GM19468 (cell line): ENCODE data around the gene NDUFAF5.

Experiments used
- ATAC-seq: cut with Tn5 transposase; IDR thresholded peaks from one replicate; pipeline ENCODE4 v1.9.1; 2021; ENCODE audit warnings: mild to moderate bottlenecking, moderate library complexity, moderate number of reproducible peaks; ENCODE audit not compliant: unreplicated experiment; ENCODE audit errors: extremely low read depth

NDUFAF5 gene

DNA sequence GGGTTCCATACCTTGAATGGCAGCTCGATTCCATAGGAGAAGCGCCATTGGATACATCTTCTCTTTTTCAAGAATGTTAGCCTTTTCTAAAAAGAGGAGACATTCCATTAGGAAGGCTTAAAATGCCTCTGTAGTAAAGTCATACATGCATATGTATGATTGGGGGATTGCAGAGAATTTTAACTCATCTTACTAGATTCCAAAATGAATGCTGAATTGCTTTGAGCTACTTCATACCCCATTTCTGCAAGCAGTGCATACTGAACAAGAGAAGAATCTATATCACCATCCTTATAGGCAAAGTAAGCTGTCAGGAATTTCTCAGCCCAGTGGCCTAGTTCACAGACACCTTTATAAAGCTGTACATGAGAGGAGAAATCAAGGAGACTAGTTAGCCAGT lies 80.3 kb downstream of the NDUFAF5 start:
- ATAC-seq, result no peak

DNA sequence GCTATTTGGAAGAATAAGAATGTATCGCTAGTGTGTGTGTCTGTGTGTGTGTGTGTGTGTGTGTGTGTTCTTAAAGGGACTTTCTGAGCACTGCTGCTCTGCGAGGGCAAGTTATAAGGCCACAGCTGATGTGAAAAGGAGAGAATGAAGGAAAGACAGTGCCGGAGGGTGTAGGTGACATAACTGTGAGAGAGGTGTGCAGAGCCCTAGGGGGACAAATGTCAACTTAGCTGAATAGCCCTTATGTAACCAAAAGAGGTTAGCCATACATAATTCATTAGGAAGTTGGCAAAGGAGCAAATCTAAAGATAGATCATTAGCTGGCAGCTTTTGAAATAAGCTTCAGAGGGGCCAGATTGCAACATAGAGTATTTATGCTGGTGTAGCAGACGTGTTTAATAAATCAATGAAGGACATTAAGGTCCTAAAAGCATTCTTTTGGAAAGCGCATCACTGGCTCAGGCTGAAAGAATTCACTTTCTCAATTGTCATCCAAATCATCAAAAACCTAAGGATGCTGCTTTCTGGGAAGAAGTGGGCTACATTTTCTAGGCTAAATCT lies 81.0 kb downstream of the NDUFAF5 start:
- no peak for ATAC-seq

DNA sequence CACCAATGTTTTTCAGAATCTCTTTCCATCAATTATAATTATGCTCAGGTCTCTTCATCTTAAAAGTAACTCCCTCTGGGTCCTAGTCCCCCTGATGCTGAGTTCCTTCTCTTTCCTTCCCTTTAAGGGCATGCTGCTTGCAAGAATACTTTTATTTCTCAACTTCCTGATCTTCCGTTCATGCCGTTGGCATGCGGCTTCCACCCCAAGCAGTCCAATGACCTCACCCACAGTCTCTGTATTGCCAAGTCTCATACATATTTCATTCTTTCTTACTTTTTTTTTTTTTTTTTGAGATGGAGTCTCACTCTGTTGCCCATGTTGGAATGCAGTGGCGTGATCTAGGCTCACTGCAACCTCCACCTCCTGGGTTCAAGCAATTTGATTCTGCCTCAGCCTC lies 83.5 kb downstream of the NDUFAF5 start:
- no peak for ATAC-seq

DNA sequence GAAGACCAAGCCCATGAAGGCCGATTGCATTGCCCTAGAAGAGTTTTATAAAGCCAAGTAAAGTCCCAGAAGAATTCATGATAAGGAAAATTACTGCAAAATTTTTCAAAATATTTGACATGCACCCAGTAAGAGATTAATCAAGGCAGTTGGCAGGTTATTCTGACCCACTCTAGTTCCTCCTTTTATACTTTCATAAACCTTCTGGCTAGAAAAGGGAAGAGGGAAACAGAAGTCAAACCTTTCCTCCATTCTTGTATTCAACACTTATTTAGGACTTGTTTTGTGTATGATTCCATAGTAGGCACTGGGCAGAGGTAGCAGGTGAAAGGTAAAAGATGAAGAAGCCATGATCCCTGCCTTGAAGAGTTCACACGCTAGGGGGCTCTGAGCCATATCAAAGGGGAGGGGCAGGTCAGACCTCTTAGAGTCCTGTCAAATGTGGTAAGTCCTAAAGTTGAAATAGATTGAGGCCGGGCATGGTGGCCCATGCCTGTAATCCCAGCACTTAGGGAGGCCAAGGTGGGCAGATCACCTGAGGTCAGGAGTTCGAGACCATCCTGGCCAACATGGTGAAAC lies 85.4 kb downstream of the NDUFAF5 start:
- no peak for ATAC-seq
